Thymus (tissue), 11 donors: Measurements from ENCODE around the gene KCNB1. TPM values are rescaled to one million over a fixed set of nuclear protein-coding genes. Genes with fewer than 3 reads are reported as not detected.

Experiments used
- DNase-seq, 9 donors: peaks; one replicate each; pipeline ENCODE4 v3.0.0-alpha.2; 2013; ENCODE audit warnings: low spot score in 9 of 9, low read depth in 6 of 9, missing footprints in 1 of 9
- H3K27ac ChIP-seq, 2 donors: one replicate each; pipeline ENCODE4 v1.5.1; 2013; ENCODE audit warnings: control low read depth in 1 of 2, low read depth in 1 of 2, low read length in 1 of 2, mild to moderate bottlenecking in 1 of 2, moderate library complexity in 1 of 2
- H3K27me3 ChIP-seq, 2 donors: one replicate each; pipeline ENCODE4 v1.5.1; 2013; ENCODE audit warnings: low read length in 1 of 2; ENCODE audit not compliant: control insufficient read depth in 2 of 2, insufficient read depth in 1 of 2
- H3K36me3 ChIP-seq, 2 donors: one replicate each; pipeline ENCODE4 v1.5.1; 2013; ENCODE audit warnings: low read length in 1 of 2, mild to moderate bottlenecking in 1 of 2, moderate library complexity in 1 of 2; ENCODE audit not compliant: control insufficient read depth in 2 of 2, insufficient read depth in 2 of 2
- H3K4me1 ChIP-seq, 2 donors: one replicate each; pipeline ENCODE4 v1.5.1; 2013; ENCODE audit warnings: low read length in 2 of 2; ENCODE audit not compliant: control insufficient read depth in 2 of 2, insufficient read depth in 2 of 2
- H3K4me3 ChIP-seq, 2 donors: one replicate each; pipeline ENCODE4 v1.5.1; 2013; ENCODE audit warnings: low read length in 2 of 2, control low read depth in 1 of 2, mild to moderate bottlenecking in 1 of 2
- H3K9me3 ChIP-seq, 2 donors: one replicate each; pipeline ENCODE4 v1.5.1; 2013; ENCODE audit warnings: low read length in 1 of 2, mild to moderate bottlenecking in 1 of 2; ENCODE audit not compliant: control insufficient read depth in 2 of 2, insufficient read depth in 1 of 2
- WGBS: extraction: QIAGEN DNeasy Blood & Tissue Kit; methylation state at CpG from one replicate; pipeline ENCODE4 v1.1.7; 2013; 5-methylcytosine and 5-hydroxymethylcytosine counted together
- polyA plus RNA-seq: library from polyadenylated mRNA; stranded (reverse); fragments of 200-250 nt; gene quantifications from one replicate; pipeline ENCODE4 v1.2.3, GENCODE V29; 2013
- total RNA-seq: library from RNA; stranded (reverse); fragments of 120-200 nt; gene quantifications from one replicate; pipeline ENCODE4 v1.2.4, GENCODE V29; 2013
- donor health status: healthy.

Gene KCNB1
- total and polyA plus RNA-seq, 2 donors, result 0.09 to 0.55 TPM

DNA sequence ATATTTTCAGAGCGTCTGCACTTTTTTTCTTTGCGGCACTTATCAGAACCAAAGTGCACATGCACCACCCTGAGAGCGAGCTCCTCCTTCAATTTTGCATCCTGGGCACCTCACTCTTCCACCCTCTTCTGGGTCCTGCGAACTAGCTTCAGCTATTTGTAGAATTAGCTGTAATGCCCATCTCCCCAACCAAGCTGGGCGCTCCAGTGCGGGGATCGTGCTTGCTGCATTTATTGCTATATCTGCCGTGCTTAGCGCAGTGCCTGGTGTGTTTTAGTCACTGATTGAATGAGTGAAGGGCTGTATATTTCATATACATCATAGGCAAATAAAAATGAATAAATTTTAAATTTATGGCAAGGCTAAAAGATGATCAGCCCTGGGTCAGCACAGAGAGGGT, 75.8 kb downstream of the KCNB1 start:
- WGBS, result 90% methylated on average over 9 of the region's 9 CpGs
- H3K4me3 ChIP-seq, result no peak overlapping the region

DNA sequence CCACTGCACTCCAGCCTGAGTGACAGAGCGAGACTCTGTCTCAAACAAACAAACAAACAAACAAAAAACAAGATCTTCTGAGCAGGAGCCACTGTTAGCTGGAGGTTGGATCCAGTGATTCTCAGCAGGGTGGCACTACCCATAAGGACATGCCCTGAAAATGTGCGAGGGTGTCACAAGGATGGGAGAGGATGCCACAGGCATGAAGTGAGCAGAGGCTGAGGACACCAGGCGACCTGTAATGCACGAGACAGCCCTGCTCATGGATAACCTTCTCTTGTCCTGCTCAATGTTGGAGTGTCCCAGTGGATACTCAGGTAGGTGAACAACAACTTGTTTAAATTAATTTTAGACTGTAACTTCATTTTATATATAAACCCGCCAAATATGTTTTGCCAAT, 76.8 kb downstream of the KCNB1 start:
- Histone ChIP-seq H3K4me3 (no peak overlapping the region), H3K4me1 (no peaks in the 10 kb centered on the region), H3K27ac (no peak overlapping the region), H3K27me3 (no peaks in the 10 kb centered on the region), H3K9me3 (no peaks in the 10 kb centered on the region), H3K36me3 (no peaks in the 10 kb centered on the region)
- WGBS, result 93% methylated on average over 5 of the region's 5 CpGs
- DNase-seq, result no peak

More for the DNA sequence above, 75.8 kb downstream of the KCNB1 start:
- Histone ChIP-seq H3K4me1 (no peaks in the 10 kb centered on the region), H3K27ac (no peak overlapping the region), H3K36me3 (no peaks in the 10 kb centered on the region), H3K9me3 (no peaks in the 10 kb centered on the region), H3K27me3 (no peaks in the 10 kb centered on the region)
- DNase-seq, result no peak

DNA sequence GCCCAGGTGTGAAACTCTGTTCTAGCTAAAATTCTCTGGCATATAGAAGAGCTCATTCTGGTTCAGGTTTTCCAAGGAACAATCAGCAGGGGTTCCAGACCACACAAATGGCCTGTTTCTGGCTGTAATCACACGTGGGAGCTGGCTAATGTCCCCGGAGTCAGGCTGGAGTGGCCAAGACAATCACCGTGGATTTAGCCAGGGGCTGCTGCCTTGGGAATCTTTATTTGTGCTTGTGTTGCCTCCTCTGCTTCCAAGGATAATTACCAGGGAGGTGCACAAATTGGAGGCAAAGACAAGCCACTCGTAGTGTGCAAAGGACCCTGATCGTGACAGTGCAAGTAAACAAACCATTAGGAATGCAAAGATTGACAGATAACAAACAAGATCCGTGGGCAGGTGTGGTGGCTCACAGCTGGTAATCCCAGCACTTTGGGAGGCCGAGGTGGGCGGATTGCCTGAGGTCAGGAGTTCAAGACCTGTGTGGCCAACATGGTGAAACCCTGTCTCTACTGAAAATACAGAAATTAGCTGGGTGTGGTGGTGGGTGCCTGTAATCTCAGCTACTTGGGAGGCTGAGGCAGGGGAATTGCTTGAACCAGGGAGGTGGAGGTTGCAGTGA, 77.3 kb downstream of the KCNB1 start:
- Histone ChIP-seq H3K36me3 (no peaks in the 10 kb centered on the region), H3K4me3 (no peak overlapping the region), H3K9me3 (no peaks in the 10 kb centered on the region), H3K4me1 (no peaks in the 10 kb centered on the region), H3K27me3 (no peaks in the 10 kb centered on the region), H3K27ac (no peak overlapping the region)
- no peak for DNase-seq
- 61% methylated on average over 8 of the region's 8 CpGs for WGBS

DNA sequence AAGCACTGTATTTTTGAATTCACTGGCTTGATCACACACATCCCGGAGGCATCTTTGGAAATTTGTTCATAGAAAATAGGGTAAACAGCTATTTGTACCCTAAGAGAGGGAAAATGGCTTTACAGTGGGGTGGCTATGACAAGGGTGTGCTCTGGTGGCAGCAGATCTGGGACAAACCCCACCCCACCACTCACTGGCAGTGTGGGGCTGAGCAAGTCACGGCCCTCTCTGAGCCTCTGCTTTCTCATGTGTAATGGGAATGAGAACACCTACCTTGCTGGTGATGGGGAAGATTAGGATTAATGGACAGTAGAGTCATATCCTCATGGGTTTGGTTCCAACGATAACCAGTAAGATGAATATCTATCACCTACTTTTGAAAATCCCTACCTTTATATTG, 78.0 kb downstream of the KCNB1 start:
- no peak overlapping the region for H3K4me3 ChIP-seq
- DNase-seq, result no peak
- no peaks in the 10 kb centered on the region for H3K36me3 ChIP-seq
- no peak overlapping the region for H3K27ac ChIP-seq
- no peaks in the 10 kb centered on the region for H3K9me3 ChIP-seq
- 92% methylated on average over 3 of the region's 3 CpGs for WGBS
- H3K27me3 ChIP-seq, result no peaks in the 10 kb centered on the region
- H3K4me1 ChIP-seq, result no peaks in the 10 kb centered on the region

DNA sequence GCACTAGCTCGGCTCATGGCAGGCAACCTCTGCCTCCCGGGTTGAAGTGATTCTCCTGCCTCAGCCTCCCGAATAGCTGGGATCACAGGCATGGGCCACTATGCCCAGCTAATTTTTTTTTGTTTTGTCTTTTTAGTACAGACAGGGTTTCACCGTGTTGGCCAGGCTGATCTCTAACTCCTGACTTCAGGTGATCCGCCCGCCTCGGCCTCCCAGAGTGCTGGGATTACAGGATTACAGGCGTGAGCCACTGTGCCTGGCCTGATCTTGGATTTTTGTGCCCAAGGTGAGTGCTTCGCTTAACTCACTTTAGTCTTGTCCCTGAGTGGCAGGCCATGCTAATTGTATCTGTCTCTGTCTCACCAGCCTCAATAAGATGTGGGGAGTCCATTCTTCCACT, 78.6 kb downstream of the KCNB1 start:
- no peaks in the 10 kb centered on the region for H3K4me1 ChIP-seq
- no peak overlapping the region for H3K27ac ChIP-seq
- no peaks in the 10 kb centered on the region for H3K9me3 ChIP-seq
- no peak overlapping the region for H3K4me3 ChIP-seq
- H3K27me3 ChIP-seq, result no peaks in the 10 kb centered on the region
- DNase-seq, result no peak
- H3K36me3 ChIP-seq, result no peaks in the 10 kb centered on the region
- 96% methylated on average over 9 of the region's 9 CpGs for WGBS

DNA sequence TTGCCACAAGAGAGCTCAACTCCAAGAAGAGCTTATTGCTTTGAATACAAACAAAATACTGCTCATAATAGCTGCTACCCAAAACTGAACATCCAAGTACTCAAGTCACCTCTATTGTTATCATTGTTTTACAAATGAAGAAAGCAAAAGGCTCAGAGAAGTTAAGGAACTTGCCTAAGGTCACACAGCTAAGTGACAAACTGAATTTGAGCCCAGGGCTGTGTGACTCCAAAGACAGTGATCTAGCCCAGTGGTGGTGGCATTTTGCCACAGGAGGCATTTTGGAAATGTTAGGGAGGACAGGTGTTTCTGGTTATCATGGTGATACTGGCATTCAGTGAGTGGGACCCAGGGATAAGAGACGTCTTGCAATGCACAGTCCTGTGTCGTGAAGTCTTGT, 79.5 kb downstream of the KCNB1 start:
- H3K4me3 ChIP-seq, result no peak overlapping the region
- H3K9me3 ChIP-seq, result no peaks in the 10 kb centered on the region
- H3K27me3 ChIP-seq, result no peaks in the 10 kb centered on the region
- no peaks in the 10 kb centered on the region for H3K36me3 ChIP-seq
- H3K27ac ChIP-seq, result no peak overlapping the region
- no peak for DNase-seq
- WGBS, result 98% methylated on average over 2 of the region's 2 CpGs
- no peaks in the 10 kb centered on the region for H3K4me1 ChIP-seq

DNA sequence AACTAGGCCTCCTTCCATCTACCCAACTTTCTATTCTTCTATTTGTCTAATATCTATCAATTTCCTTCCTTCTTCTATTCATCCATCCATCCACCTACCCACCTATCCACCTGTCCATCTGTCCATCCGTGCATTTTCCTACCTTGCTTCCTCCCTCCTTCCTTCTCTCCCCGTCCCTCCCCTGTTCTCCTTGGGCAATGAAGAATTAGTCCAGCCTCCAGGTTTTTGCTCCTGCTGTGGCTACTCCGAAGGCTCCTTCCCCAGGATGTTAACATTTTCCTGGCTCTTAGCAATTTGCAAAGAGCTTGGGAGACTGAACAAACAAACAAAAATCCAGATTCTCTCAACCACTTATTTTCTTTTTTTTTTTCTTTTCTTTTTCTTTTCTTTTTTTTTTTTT, 81.6 kb downstream of the KCNB1 start:
- no peak overlapping the region for H3K4me3 ChIP-seq
- H3K36me3 ChIP-seq, result no peaks in the 10 kb centered on the region
- H3K4me1 ChIP-seq, result no peaks in the 10 kb centered on the region
- DNase-seq, result no peak
- no peaks in the 10 kb centered on the region for H3K27me3 ChIP-seq
- H3K9me3 ChIP-seq, result no peaks in the 10 kb centered on the region
- H3K27ac ChIP-seq, result no peak overlapping the region
- WGBS, result 64% methylated on average over 3 of the region's 3 CpGs

DNA sequence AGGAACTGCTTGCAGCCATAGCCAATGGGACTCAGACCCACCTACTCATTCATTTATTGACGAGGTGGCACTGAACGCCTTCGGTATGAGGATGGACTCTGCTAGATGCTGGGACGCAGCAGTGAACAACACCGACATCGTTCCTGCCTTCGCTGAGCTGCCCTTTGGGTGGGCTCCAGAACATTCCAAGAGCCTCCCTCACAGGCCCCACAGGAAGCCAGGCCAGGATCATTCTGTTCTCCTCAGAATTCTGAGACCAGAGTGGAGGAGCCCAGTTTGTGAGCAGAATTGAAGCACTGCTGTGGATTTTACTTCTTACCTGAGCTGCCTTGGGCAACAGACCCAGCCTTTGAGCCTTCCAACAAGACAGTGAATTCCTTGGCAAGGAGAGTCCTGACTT, 82.1 kb downstream of the KCNB1 start:
- WGBS, result 88% methylated on average over 7 of the region's 7 CpGs
- no peak for DNase-seq
- no peaks in the 10 kb centered on the region for H3K27me3 ChIP-seq
- no peaks in the 10 kb centered on the region for H3K9me3 ChIP-seq
- H3K4me3 ChIP-seq, result no peak overlapping the region
- H3K27ac ChIP-seq, result no peak overlapping the region
- no peaks in the 10 kb centered on the region for H3K4me1 ChIP-seq
- no peaks in the 10 kb centered on the region for H3K36me3 ChIP-seq

DNA sequence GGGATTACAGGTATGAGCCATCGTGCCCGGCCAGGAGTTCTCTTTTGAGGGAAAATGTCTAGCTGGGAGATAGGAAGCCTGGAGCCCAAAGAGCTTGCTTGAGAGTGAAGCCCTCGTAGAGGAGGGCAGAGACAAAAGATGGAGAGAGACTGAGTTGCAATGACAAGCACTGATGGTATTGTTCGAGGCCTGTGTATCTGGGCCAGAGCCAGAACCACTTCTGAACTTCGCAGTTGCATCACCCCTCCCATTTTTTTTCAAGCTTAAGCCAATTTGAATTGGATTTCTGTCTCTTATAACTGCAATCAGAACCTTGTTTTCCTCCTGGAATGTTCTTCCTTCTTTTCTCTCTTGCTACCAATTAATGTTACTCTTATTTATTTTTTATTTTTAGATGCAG, 83.1 kb downstream of the KCNB1 start:
- WGBS, result 88% methylated on average over 5 of the region's 5 CpGs
- H3K27me3 ChIP-seq, result no peaks in the 10 kb centered on the region
- no peaks in the 10 kb centered on the region for H3K36me3 ChIP-seq
- no peak overlapping the region for H3K4me3 ChIP-seq
- no peak overlapping the region for H3K27ac ChIP-seq
- no peak for DNase-seq
- no peaks in the 10 kb centered on the region for H3K9me3 ChIP-seq
- no peaks in the 10 kb centered on the region for H3K4me1 ChIP-seq
